MM.1S (cell line): ENCODE results near the gene PACC1.

Experiments used
- DNase-seq: peaks from one replicate; pipeline ENCODE4 v3.0.0-alpha.2; 2015
- H2AFZ ChIP-seq: fragments of 300-600 bp; sonication (generic); 2 replicates; pipeline ENCODE4 v1.6.0; 2016; ENCODE audit warnings: antibody characterized with exemption, low read length
- H3F3A ChIP-seq: fragments of 300-600 bp; sonication (generic); 2 replicates; pipeline ENCODE4 v1.6.1; 2016; ENCODE audit warnings: mild to moderate bottlenecking, antibody characterized with exemption, low read length, moderate library complexity, mixed read lengths; ENCODE audit not compliant: insufficient read depth
- H3K27ac ChIP-seq: fragments of 300-600 bp; sonication (generic); 2 replicates; pipeline ENCODE4 v1.5.1; 2016; ENCODE audit warnings: mild to moderate bottlenecking, low read length
- H3K27me3 ChIP-seq: fragments of 300-600 bp; sonication (generic); replicated peaks from 2 replicates; pipeline ENCODE4 v1.6.0; 2016; ENCODE audit warnings: low read length; ENCODE audit not compliant: insufficient read depth
- H3K36me3 ChIP-seq: fragments of 300-600 bp; sonication (generic); replicated peaks from 2 replicates; pipeline ENCODE4 v1.6.1; 2016; ENCODE audit warnings: mild to moderate bottlenecking, low read length, mixed read lengths; ENCODE audit not compliant: insufficient read depth
- H3K4me1 ChIP-seq: fragments of 300-600 bp; sonication (generic); 2 replicates; pipeline ENCODE4 v1.6.1; 2016; ENCODE audit warnings: low read length, mixed read lengths
- H3K4me2 ChIP-seq: fragments of 300-600 bp; sonication (generic); 2 replicates; pipeline ENCODE4 v1.6.0; 2016; ENCODE audit warnings: low read depth, low read length
- H3K4me3 ChIP-seq: fragments of 300-600 bp; sonication (generic); 2 replicates; pipeline ENCODE4 v1.5.1; 2016; ENCODE audit warnings: low read length, mixed read lengths
- H3K79me2 ChIP-seq: fragments of 300-600 bp; sonication (generic); 2 replicates; pipeline ENCODE4 v1.6.1; 2016; ENCODE audit warnings: mixed run types, low read length, mixed read lengths
- H3K9ac ChIP-seq: fragments of 300-600 bp; sonication (generic); 2 replicates; pipeline ENCODE4 v1.6.1; 2016; ENCODE audit warnings: low read length, mixed read lengths
- H3K9me2 ChIP-seq: fragments of 300-600 bp; sonication (generic); replicated peaks from 2 replicates; pipeline ENCODE4 v1.6.1; 2016; ENCODE audit warnings: mild to moderate bottlenecking, low read length, mixed read lengths; ENCODE audit not compliant: insufficient read depth
- H3K9me3 ChIP-seq: fragments of 300-600 bp; sonication (generic); replicated peaks from 2 replicates; pipeline ENCODE4 v1.6.1; 2016; ENCODE audit warnings: mild to moderate bottlenecking, low read length, mixed read lengths; ENCODE audit not compliant: insufficient read depth
- H4K20me1 ChIP-seq: fragments of 300-600 bp; sonication (generic); 2 replicates; pipeline ENCODE4 v1.6.1; 2016; ENCODE audit warnings: mild to moderate bottlenecking, low read length, moderate library complexity, mixed read lengths; ENCODE audit not compliant: insufficient read depth
- CTCF ChIP-seq: fragments of 300-600 bp; sonication (generic); IDR thresholded peaks from 2 replicates; pipeline ENCODE4 v1.5.1; 2016; ENCODE audit warnings: antibody characterized with exemption, low read length, mixed read lengths
- EZH2 ChIP-seq: fragments of 300-600 bp; sonication (generic); optimal IDR thresholded peaks from 2 replicates; pipeline ENCODE3; 2017; ENCODE audit warnings: low read depth, mild to moderate bottlenecking, antibody characterized with exemption, low read length, mixed read lengths
- EZH2phosphoT487 ChIP-seq: fragments of 300-600 bp; sonication (generic); IDR thresholded peaks from 2 replicates; pipeline ENCODE4 v1.6.1; 2018; ENCODE audit warnings: antibody characterized with exemption, low read length

PACC1 gene

DNA sequence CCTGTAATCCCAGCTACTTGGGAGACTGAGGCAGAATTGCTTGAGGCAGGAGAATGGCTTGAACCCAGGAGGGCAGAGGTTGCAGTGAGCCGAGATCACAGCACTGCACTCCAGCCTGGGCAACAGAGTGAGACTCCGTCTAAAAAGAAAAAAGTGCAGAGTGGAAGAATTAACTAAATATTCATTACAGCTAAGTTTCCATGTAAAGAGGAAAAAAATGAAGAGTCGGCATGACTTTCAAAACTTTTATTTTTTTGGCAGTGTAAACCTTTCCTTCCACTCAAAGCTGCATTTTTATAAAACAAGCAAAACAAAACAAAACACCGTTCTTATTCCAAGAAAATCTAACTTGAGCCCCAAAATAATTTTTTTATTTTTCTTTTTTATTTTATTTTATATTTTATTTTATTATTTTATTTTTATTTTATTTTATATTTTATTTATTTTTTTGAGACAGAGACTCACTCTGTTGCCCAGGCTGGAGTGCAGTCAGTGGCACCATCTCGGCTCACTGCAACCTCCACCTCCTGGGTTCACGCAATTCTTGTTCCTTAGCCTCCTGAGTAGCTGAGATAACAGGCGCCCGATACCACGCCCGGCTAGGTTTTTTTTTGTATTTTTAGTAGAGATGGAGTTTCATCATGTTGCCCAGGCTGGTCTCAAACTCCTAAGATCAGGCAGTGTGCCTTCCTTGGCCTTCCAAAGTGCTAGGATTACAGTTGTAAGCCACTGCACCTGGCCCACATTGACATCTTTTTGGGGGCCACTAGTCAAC is 62.9 kb downstream of the PACC1 start:
- Histone ChIP-seq H3K9me2 (no peaks in the 10 kb centered on the region), H3K4me2 (no peak overlapping the region), H3K36me3 (no peaks in the 10 kb centered on the region), H3F3A (no peaks in the 10 kb centered on the region), H3K27ac (no peak overlapping the region), H3K9ac (no peak overlapping the region), H3K4me3 (no peak overlapping the region), H2AFZ (no peak overlapping the region), H3K9me3 (no peaks in the 10 kb centered on the region), H4K20me1 (no peaks in the 10 kb centered on the region), H3K4me1 (no peaks in the 10 kb centered on the region), H3K79me2 (no peaks in the 10 kb centered on the region), H3K27me3 (no peaks in the 10 kb centered on the region)
- TF ChIP-seq EZH2phosphoT487 (no peak), CTCF (no peak), EZH2 (no peak)
- no peak for DNase-seq

- Histone ChIP-seq H3K9ac (no peak overlapping the region), H3K9me3 (no peaks in the 10 kb centered on the region), H4K20me1 (no peaks in the 10 kb centered on the region), H3K27me3 (no peaks in the 10 kb centered on the region), H3K9me2 (no peaks in the 10 kb centered on the region), H3K27ac (no peak overlapping the region), H3F3A (no peaks in the 10 kb centered on the region), H3K4me2 (no peak overlapping the region), H3K4me3 (no peak overlapping the region), H2AFZ (no peak overlapping the region), H3K79me2 (no peaks in the 10 kb centered on the region), H3K36me3 (no peaks in the 10 kb centered on the region), H3K4me1 (no peaks in the 10 kb centered on the region)
- DNase-seq = no peak
- TF ChIP-seq CTCF = no peak
- no peak for TF ChIP-seq EZH2
- no peak for TF ChIP-seq EZH2phosphoT487
Measured at GRCh38 chr1:212346601-212347000, 68.1 kb downstream of the PACC1 start.

DNA sequence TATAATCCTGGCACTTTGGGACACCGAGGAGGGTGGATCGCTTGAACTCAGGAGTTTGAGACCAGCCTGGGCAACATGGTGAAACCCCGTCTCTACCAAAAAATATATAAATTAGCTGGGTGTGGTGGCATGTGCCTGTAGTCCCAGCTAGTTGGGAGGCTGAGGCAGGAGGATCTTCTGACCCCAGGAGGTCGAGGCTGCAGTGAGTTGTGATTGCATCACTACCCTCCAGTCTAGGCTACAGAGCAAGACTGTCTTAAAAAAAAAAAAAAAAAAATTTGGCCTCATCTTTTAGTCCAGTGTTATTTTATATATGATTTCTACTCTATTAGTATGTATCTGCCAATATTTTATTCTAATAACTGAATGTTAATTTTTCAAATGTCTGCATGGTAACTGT is 69.8 kb downstream of the PACC1 start:
- Histone ChIP-seq H3K9me3 (no peaks in the 10 kb centered on the region), H3K36me3 (no peaks in the 10 kb centered on the region; the same call in 1 of the 2 replicates), H3K4me1 (no peaks in the 10 kb centered on the region), H3K27ac (no peak overlapping the region), H3K4me3 (no peak overlapping the region), H3K79me2 (no peaks in the 10 kb centered on the region), H4K20me1 (no peaks in the 10 kb centered on the region), H3K9me2 (no peaks in the 10 kb centered on the region), H3K27me3 (no peaks in the 10 kb centered on the region), H3K4me2 (no peak overlapping the region), H3F3A (no peaks in the 10 kb centered on the region), H3K9ac (no peak overlapping the region), H2AFZ (no peak overlapping the region)
- TF ChIP-seq EZH2 = no peak
- no peak for TF ChIP-seq CTCF
- TF ChIP-seq EZH2phosphoT487 = no peak
- DNase-seq = no peak
